ENCODE measurements around the gene OSBPL5. TPM values are rescaled to one million over a fixed set of nuclear protein-coding genes. Genes with fewer than 3 reads are reported as not detected.

Gene OSBPL5
- total RNA-seq, 1 experiment from 2014 or later: 16.1 TPM

DNA sequence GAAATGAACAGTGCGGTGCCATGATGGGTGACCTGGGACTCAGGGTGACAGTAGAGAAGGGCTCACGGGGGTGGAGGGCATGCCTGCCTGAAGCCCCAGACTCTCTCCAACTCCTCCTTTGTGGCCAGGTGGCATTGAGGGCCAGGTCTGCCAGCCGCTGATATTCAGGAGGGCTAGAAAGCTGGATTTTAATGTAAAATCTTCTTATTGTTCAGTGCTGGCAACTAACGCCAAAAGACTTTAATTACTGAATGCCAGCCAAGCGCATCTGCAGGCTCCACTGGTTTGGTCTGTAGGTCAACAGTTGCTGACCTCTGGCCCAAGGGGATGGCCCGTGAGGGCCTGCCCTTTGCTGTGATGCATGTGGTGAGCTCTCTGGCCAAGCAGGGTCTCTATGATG is 43.2 kb upstream of the OSBPL5 start:
- no peak overlapping the region for H2AFZ ChIP-seq (ENCODE audit: low read length)
- TF ChIP-seq, protein P1, sequence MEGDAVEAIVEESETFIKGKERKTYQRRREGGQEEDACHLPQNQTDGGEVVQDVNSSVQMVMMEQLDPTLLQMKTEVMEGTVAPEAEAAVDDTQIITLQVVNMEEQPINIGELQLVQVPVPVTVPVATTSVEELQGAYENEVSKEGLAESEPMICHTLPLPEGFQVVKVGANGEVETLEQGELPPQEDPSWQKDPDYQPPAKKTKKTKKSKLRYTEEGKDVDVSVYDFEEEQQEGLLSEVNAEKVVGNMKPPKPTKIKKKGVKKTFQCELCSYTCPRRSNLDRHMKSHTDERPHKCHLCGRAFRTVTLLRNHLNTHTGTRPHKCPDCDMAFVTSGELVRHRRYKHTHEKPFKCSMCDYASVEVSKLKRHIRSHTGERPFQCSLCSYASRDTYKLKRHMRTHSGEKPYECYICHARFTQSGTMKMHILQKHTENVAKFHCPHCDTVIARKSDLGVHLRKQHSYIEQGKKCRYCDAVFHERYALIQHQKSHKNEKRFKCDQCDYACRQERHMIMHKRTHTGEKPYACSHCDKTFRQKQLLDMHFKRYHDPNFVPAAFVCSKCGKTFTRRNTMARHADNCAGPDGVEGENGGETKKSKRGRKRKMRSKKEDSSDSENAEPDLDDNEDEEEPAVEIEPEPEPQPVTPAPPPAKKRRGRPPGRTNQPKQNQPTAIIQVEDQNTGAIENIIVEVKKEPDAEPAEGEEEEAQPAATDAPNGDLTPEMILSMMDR (conservative IDR thresholded peaks at IDR 0.05): no peak

More for the DNA sequence above, 43.2 kb upstream of the OSBPL5 start:
- H3K14ac ChIP-seq (ENCODE audit: insufficient read depth, low read length): no peak overlapping the region
- whole genome bisulfite sequencing (ENCODE audit: extremely low coverage, insufficient read length, low lambda C conversion rate): no CpG with 5 or more reads among the region's 6 CpGs
- H3K4me2 ChIP-seq (ENCODE audit: insufficient read depth, insufficient read length, low read length): no peak overlapping the region
- DNase-seq: no peak
- peaks cover 0 to 4% of the 10 kb centered on the region in 2 experiments; a peak in 2 of 5 replicates for H3K9me3 Mint-ChIP-seq
- H3K4ac ChIP-seq (ENCODE audit: low read depth, low read length): no peak overlapping the region
- peaks cover 3% of the 10 kb centered on the region; the same call in 1 of the 2 replicates for H3K27me3 ChIP-seq (ENCODE audit: insufficient read depth, low read length)
- no peaks in the 10 kb centered on the region for H3K9me3 ChIP-seq (ENCODE audit: control insufficient read depth, low read depth, low read length)
- peaks cover 35% of the 10 kb centered on the region for H3K27me3 Mint-ChIP-seq (ENCODE audit: low read depth)
- no peak overlapping the region for H4K91ac ChIP-seq (ENCODE audit: insufficient read length, low read depth, low read length)
- peaks cover 2% of the 10 kb centered on the region for H4K20me1 ChIP-seq (ENCODE audit: control insufficient read depth, insufficient read depth, insufficient read length)
- no peak overlapping the region for H3K23ac ChIP-seq (ENCODE audit: insufficient read length, low read depth, low read length)
- H3K23me2 ChIP-seq (ENCODE audit: insufficient read length, low read depth, low read length, poor library complexity, severe bottlenecking): peaks cover 5% of the 10 kb centered on the region
- no peak overlapping the region for H3K27ac Mint-ChIP-seq
- no peak overlapping the region for H3K56ac ChIP-seq (ENCODE audit: insufficient read length, low read depth, low read length)
- H2BK20ac ChIP-seq (ENCODE audit: low read depth, low read length, poor library complexity, severe bottlenecking): no peak overlapping the region
- no peaks in the 10 kb centered on the region for H3K36me3 Mint-ChIP-seq (ENCODE audit: insufficient read depth in 1 of 3, low read depth in 3 of 3)
- no peaks in the 10 kb centered on the region for H3K79me2 ChIP-seq (ENCODE audit: insufficient read depth, low read length)
- no peak overlapping the region for H3T11ph ChIP-seq (ENCODE audit: low read length)
- H3K18ac ChIP-seq (ENCODE audit: insufficient read length, low read depth, low read length): no peak overlapping the region
- H2AK5ac ChIP-seq (ENCODE audit: insufficient read length, low read length): no peak overlapping the region
- H4K5ac ChIP-seq (ENCODE audit: insufficient read length, low read depth, low read length): no peak overlapping the region
- no peak overlapping the region for H3K4me3 Mint-ChIP-seq
- no peaks in the 10 kb centered on the region for H3K4me1 ChIP-seq (ENCODE audit: insufficient read depth, low read length)
- H3K9ac ChIP-seq (ENCODE audit: extremely low read depth, insufficient read length, low read length): no peak overlapping the region
- H2BK15ac ChIP-seq (ENCODE audit: low read depth, low read length): no peak overlapping the region
- no peak overlapping the region for H4K8ac ChIP-seq (replicated peaks; ENCODE audit: insufficient read length, low read depth, low read length)
- H2BK120ac ChIP-seq (ENCODE audit: low read depth, low read length, poor library complexity, severe bottlenecking): no peak overlapping the region
- H2BK5ac ChIP-seq (ENCODE audit: insufficient read length, low read length): no peak overlapping the region
- H2BK12ac ChIP-seq (ENCODE audit: insufficient read length, low read depth, low read length): no peak overlapping the region
- no peaks in the 10 kb centered on the region for H3K79me1 ChIP-seq (ENCODE audit: insufficient read depth, low read depth, low read length, poor library complexity, severe bottlenecking)
- H3K27ac ChIP-seq (ENCODE audit: insufficient read length, low read depth, low read length): no peak overlapping the region
- peaks cover 5 to 6% of the 10 kb centered on the region in 2 experiments for H3K4me1 Mint-ChIP-seq
